HG03097 (cell line): ENCODE measurements around the gene IPO7.

ENCODE experiments used
- ATAC-seq: cut with Tn5 transposase; IDR thresholded peaks from one replicate; pipeline ENCODE4 v1.9.1; 2021; ENCODE audit not compliant: unreplicated experiment, low FRiP score

IPO7 gene

DNA sequence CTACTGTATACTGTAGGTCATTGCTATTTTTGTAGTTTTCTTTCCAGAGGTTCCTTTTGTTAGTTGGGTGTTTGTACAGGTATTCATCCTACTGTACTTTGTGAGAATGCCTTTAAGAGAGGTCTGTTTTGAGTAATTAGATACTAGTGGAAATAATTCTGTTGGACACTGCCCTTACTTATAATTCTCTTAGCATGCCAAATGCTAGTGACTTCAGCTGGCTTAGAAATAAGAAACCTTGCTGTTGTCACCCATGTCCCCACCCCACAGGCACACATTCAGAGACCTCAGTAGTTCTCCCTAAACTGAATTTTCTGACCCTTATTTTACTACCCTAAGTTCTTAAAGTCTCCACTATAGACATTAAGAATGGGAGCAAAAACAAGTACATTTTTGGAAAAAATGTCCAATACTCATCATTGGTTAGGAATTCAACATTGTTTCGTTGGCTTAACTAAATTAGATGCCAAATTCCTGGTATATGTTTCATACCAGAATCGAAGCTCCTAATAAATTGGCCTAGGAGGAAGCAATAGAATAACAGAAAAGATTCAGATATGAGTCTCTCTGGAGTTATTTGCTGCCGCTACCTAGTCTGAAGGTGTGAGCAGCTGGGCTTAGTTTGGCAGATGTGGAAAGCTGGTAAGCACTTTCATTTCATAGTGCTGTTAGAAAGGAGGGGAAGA, 104.8 kb downstream of the IPO7 start:
- no peak for ATAC-seq

DNA sequence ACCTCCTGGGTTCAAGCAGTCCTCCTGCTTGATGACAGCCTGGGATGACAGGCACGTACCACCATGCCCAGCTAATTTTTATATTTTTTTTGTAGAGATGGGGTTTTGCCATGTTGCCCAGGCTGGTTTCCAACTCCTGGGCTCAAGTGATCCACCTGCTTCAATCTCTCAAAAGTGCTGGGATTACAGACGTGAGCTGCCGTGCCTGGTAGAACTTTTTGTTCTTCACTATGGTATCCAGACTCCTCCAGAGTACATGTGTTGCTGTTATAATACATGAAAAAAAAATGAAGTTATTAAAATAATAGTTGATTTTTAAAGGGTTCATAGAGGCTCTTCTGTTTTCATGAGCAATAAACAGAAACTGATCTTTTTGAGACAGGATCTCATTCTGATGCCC, 105.9 kb downstream of the IPO7 start:
- no peak for ATAC-seq

DNA sequence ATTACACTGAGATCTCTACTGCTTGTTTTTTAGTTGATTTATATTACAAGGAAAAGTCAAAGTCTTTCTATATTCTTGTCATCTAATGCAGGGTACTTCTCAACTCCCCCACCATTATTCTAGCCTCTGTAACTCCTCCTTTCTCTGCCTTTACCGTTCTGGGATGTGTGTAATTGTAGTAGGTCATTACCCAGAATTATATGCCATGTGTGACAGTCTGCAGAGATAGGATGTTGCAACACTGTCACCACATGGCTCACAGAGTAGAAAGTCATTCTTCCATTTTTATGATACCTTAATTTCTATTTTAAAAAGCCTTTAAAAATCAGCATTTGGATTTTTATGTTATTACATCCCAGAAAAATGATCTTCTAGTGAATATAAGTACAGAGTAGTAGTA, 109.0 kb downstream of the IPO7 start:
- no peak for ATAC-seq

DNA sequence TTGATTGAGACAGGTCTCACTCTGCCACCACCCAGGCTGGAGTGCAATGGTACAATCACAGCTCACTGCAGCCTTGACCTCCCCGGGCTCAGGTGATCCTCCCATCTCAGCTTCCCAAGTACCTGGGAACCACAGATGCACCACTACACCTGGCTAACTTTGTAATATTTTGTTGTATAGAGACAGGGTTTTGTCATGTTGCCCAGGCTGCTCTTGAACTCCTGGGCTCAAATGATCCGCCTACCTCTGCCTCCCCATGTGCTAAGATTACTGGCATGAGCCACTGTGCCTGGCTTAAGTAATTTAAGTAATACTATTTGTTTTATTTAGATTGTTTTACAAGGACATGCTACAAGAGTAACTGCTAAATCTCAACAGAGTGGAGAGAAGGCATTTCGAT, 109.9 kb downstream of the IPO7 start:
- no peak for ATAC-seq

DNA sequence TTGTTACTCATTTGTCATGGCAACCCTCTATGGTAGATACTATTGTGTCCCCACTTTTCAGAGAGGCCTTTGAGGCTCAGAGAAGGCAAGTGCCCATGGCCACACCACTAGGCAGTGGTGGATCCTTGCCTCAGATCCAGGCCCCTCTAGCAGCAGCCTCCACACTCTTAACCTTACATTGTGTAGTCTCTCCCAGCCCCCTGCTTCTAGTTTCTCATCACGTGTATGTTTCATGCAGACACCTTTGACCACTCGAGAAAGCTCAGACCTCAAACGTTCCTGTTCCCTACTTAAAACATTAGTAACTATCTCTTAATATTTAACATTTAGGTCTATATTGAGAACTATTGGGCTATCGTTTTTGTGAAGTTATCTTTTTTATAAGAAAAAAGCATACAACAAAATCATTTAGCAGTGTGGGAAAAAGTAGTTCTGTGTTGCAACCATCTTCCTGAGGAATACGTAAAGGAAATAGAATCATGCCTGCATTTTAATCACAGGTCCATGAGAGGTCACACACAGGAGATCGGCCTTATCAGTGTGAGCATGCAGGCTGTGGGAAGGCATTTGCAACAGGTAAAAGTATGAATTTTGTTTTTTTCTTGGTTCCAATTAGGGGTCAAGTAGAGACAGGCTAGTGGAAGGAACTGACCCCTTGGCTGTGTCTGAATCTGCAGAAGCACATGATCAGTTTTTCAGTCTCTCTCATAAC, 111.5 kb downstream of the IPO7 start:
- ATAC-seq: no peak
